HL-60 (cell line): ENCODE results near the gene RNF130.

Source experiments
- DNase-seq, 2 experiments: peaks; one replicate each; pipeline ENCODE4 v3.0.0-alpha.2; 2010 to 2020; ENCODE audit warnings: low read depth in 1 of 2, low spot score in 1 of 2
- H3K27ac ChIP-seq: fragments of 250-450 bp; sonication (Bioruptor Pico); replicated peaks from 2 replicates; pipeline ENCODE4 v1.5.1; 2020; ENCODE audit warnings: mild to moderate bottlenecking, moderate library complexity
- H3K27me3 ChIP-seq: fragments of 250-450 bp; sonication (Bioruptor Pico); 2 replicates; pipeline ENCODE4 v1.5.1; 2021; ENCODE audit warnings: mild to moderate bottlenecking, moderate library complexity; ENCODE audit not compliant: insufficient read depth, poor library complexity, severe bottlenecking
- H3K4me3 ChIP-seq: replicated peaks from 2 replicates; pipeline ENCODE4 v1.5.1; 2011; ENCODE audit warnings: mild to moderate bottlenecking, control low read depth, low read length; ENCODE audit not compliant: insufficient read depth
- CTCF ChIP-seq: IDR thresholded peaks from one replicate; pipeline ENCODE4 v1.5.1; 2011; ENCODE audit warnings: low read length, control low read depth, inconsistent platforms; ENCODE audit not compliant: insufficient read depth
- GABPA ChIP-seq: IDR thresholded peaks from 2 replicates; pipeline ENCODE4 v1.6.1; 2012; ENCODE audit warnings: low read depth
- POLR2AphosphoS5 ChIP-seq: IDR thresholded peaks from 2 replicates; pipeline ENCODE4 v1.6.1; 2012; ENCODE audit warnings: low read depth
- SPI1 ChIP-seq: IDR thresholded peaks from 2 replicates; pipeline ENCODE4 v1.6.1; 2012; ENCODE audit warnings: low read depth, mild to moderate bottlenecking, borderline replicate concordance
- TF ChIP-seq, protein P1 (sequence below): IDR thresholded peaks from 2 replicates; pipeline ENCODE4 v1.6.1; 2012; ENCODE audit warnings: low read depth; ENCODE audit not compliant: insufficient replicate concordance

RNF130 gene

GRCh38 chr5:180082633-180083420 is 11.3 kb upstream of the RNF130 start:
- Histone ChIP-seq H3K27me3 (no peaks in the 10 kb centered on the region), H3K27ac (no peak overlapping the region), H3K4me3 (no peak overlapping the region)
- TF ChIP-seq SPI1 (no peak), CTCF (no peak), GABPA (no peak), POLR2AphosphoS5 (no peak)
- TF ChIP-seq, protein P1, sequence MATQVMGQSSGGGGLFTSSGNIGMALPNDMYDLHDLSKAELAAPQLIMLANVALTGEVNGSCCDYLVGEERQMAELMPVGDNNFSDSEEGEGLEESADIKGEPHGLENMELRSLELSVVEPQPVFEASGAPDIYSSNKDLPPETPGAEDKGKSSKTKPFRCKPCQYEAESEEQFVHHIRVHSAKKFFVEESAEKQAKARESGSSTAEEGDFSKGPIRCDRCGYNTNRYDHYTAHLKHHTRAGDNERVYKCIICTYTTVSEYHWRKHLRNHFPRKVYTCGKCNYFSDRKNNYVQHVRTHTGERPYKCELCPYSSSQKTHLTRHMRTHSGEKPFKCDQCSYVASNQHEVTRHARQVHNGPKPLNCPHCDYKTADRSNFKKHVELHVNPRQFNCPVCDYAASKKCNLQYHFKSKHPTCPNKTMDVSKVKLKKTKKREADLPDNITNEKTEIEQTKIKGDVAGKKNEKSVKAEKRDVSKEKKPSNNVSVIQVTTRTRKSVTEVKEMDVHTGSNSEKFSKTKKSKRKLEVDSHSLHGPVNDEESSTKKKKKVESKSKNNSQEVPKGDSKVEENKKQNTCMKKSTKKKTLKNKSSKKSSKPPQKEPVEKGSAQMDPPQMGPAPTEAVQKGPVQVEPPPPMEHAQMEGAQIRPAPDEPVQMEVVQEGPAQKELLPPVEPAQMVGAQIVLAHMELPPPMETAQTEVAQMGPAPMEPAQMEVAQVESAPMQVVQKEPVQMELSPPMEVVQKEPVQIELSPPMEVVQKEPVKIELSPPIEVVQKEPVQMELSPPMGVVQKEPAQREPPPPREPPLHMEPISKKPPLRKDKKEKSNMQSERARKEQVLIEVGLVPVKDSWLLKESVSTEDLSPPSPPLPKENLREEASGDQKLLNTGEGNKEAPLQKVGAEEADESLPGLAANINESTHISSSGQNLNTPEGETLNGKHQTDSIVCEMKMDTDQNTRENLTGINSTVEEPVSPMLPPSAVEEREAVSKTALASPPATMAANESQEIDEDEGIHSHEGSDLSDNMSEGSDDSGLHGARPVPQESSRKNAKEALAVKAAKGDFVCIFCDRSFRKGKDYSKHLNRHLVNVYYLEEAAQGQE = no peak
- DNase-seq = no peak

DNA sequence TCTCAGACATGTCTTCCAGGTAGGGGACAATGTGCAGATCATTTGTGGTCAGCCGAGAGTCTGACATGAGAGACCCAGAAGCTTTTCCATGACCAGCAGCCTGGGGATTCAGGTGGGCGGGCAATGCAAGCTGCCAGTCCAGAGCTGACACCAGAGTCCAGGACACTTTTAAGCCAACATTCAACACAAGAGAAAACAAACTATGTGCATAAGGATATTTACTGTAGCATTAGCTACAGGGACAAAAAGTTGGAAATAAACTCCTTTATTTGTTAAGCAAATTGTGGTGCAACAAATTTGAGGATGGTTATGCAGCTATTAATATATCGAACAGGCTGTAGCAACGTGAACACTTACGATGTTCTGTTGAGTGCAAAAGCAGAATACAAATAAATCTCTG is 9.9 kb upstream of the RNF130 start:
- Histone ChIP-seq H3K27me3 (no peaks in the 10 kb centered on the region), H3K4me3 (no peak overlapping the region), H3K27ac (no peak overlapping the region)
- DNase-seq = no peak
- TF ChIP-seq GABPA (no peak), POLR2AphosphoS5 (no peak), SPI1 (no peak), CTCF (no peak)
- TF ChIP-seq, protein P1 = no peak

- H3K27ac ChIP-seq = no peak overlapping the region
- TF ChIP-seq SPI1 (no peak), GABPA (no peak), POLR2AphosphoS5 (no peak), CTCF (no peak)
- TF ChIP-seq, protein P1 = no peak
- DNase-seq = no peak
Observed at GRCh38 chr5:180080486-180081280, 9.1 kb upstream of the RNF130 start.

More at GRCh38 chr5:180080486-180081280, 9.1 kb upstream of the RNF130 start:
- Histone ChIP-seq H3K27me3 (no peaks in the 10 kb centered on the region), H3K4me3 (no peak overlapping the region)
